Activated CD8-positive, alpha-beta T cell treated with anti-CD3 and anti-CD28 coated beads, Interleukin-2, amount 10 ng/mL, durations not matched to agents 7 days and 5 days (primary cell): ENCODE data around the gene STEAP1B. TPM values are rescaled to one million over a fixed set of nuclear protein-coding genes. Genes with fewer than 3 reads are reported as not detected.
A peak's percentile ranks its signal among the peaks of the same experiment; 100 is the strongest.

Source experiments
- ATAC-seq: fragments of 150-1000 bp; cut with Tn5 transposase; one replicate; pipeline ENCODE4 v1.10.0; 2021; ENCODE audit warnings: moderate library complexity
- CTCF ChIA-PET: fragments of 350-600 bp; sonication (Branson Sonifier 250); formaldehyde crosslinking; loops from one replicate; lab custom pipeline; 2021; ENCODE audit warnings: antibody characterized with exemption; lab: Charles Lee
- POLR2A ChIA-PET: fragments of 350-600 bp; sonication (Branson Sonifier 250); formaldehyde crosslinking; loops from one replicate; lab custom pipeline; 2021; ENCODE audit warnings: antibody characterized with exemption; lab: Charles Lee
- DNase-seq: peaks from one replicate; pipeline ENCODE4 v3.0.0-alpha.2; 2020
- H3K27ac Mint-ChIP-seq: one replicate; pipeline ENCODE4 v1.8.0; 2021; ENCODE audit warnings: mild to moderate bottlenecking, mixed read lengths
- H3K27me3 Mint-ChIP-seq: one replicate; pipeline ENCODE4 v1.8.0; 2021; ENCODE audit warnings: low read depth, mixed read lengths
- H3K36me3 Mint-ChIP-seq: one replicate; pipeline ENCODE4 v1.8.0; 2021; ENCODE audit warnings: low read depth, mixed read lengths
- H3K4me1 Mint-ChIP-seq: one replicate; pipeline ENCODE4 v1.8.0; 2021; ENCODE audit warnings: low read depth, mixed read lengths
- H3K4me3 Mint-ChIP-seq: one replicate; pipeline ENCODE4 v1.8.0; 2021; ENCODE audit warnings: mild to moderate bottlenecking, mixed read lengths
- H3K9me3 Mint-ChIP-seq: one replicate; pipeline ENCODE4 v1.8.0; 2022; ENCODE audit warnings: mixed read lengths; ENCODE audit not compliant: insufficient read depth
- total RNA-seq, 2 experiments: library from RNA; stranded (reverse); gene quantifications; one replicate each; pipeline ENCODE4 v1.2.3, GENCODE V29; 2021

The STEAP1B gene
- total RNA-seq, 2 experiments from 2014 or later: not detected

DNA sequence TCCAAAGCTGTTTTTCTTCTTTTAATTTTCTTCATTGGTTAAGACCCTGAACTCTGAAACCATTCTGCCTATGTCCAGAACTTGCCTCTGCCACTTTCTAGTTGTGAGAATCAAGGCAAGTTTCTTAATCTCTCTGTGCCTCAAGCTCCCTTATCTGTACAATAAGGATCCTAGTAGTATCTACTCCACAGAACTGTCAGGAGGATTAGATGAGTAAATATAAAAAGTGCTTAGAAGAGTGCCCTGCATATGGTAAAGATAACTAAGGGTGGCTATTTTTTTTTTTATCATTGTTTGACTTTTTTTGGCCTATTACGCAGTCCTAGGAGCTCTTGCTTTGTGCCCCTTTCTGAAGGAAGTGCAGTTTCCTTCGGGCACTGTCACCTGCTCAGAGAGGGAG is 96.6 kb downstream of the STEAP1B start:
- POLR2A ChIA-PET: no interaction called here
- peaks cover 5% of the 10 kb centered on the region for H3K36me3 Mint-ChIP-seq
- no peaks in the 10 kb centered on the region for H3K9me3 Mint-ChIP-seq
- no peak overlapping the region for H3K4me3 Mint-ChIP-seq
- DNase-seq (no peak), ATAC-seq (no peak)
- peaks cover 21% of the 10 kb centered on the region for H3K4me1 Mint-ChIP-seq
- CTCF ChIA-PET: no interaction called here
- H3K27ac Mint-ChIP-seq: peak overlapping the region; percentile 11
- H3K27me3 Mint-ChIP-seq: peaks cover 4% of the 10 kb centered on the region

DNA sequence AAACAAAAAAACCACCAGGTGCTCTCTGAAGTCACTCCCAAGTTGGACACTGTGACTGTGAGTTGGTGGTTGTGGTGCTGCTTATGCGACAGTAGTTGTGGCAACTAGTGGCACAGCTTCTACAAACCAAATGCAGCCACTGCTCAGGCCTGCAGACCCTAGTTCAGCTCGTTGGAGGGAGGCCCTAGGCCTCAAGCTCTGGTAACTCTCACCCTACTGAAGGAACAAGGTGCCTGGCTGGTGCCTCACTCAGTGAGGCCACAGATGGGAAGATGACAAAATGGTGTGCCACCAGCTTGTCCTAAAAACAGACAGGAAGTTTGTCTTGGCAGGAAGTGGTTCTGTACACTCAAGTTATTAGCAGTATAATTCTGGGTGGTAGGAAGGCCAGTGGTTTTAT is 97.7 kb downstream of the STEAP1B start:
- peaks cover 21% of the 10 kb centered on the region for H3K4me1 Mint-ChIP-seq
- ChIA-PET CTCF (interaction anchor here (0.6 to 0.8 kb wide), 2 partner anchors 38 to 292 kb away, joined by 3 read pairs; no protein-coding TSS in a partner anchor), POLR2A (interaction anchor here (0.5 to 0.6 kb wide), 2 partner anchors 12 to 285 kb away, joined by 3 to 7 read pairs; no protein-coding TSS in a partner anchor)
- H3K9me3 Mint-ChIP-seq: no peaks in the 10 kb centered on the region
- DNase-seq (peak; percentile 39), ATAC-seq (peak; percentile 53)
- H3K27me3 Mint-ChIP-seq: peaks cover 4% of the 10 kb centered on the region
- H3K4me3 Mint-ChIP-seq: no peak overlapping the region
- peaks cover 5% of the 10 kb centered on the region for H3K36me3 Mint-ChIP-seq
- H3K27ac Mint-ChIP-seq: peak overlapping the region; percentile 82

DNA sequence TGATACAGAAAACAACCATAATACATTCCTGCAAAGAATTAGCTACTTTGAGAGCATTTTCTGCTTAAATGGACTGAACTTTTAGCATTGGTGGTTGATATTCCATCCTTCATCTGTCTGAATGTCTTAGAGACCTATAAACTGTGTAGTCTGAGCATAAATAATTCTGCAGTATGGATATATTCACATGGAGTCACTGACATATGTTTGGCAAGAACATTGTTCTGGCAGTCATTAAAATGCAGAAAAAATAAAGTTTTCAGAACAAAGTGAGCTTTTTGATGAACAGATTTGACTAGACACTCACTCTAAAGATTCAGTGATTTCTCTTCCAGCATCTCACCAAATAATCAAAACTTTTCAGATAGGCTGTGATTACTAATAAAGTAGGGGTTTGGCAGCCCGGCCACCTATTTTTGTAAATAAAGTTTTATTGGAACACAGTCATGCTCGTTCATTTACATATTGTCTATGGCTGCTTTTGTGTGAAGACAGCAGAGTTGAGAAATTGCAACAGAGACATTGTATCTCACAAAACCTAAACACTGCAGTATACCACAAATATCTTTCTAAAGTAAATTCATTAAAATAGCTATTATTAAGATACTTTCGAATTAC is 98.9 kb downstream of the STEAP1B start:
- H3K4me3 Mint-ChIP-seq: no peak overlapping the region
- no peak for ATAC-seq
- CTCF ChIA-PET: interaction anchor here (0.8 kb wide), 1 partner anchor 291 kb away, joined by 3 read pairs; no protein-coding TSS in a partner anchor

DNA sequence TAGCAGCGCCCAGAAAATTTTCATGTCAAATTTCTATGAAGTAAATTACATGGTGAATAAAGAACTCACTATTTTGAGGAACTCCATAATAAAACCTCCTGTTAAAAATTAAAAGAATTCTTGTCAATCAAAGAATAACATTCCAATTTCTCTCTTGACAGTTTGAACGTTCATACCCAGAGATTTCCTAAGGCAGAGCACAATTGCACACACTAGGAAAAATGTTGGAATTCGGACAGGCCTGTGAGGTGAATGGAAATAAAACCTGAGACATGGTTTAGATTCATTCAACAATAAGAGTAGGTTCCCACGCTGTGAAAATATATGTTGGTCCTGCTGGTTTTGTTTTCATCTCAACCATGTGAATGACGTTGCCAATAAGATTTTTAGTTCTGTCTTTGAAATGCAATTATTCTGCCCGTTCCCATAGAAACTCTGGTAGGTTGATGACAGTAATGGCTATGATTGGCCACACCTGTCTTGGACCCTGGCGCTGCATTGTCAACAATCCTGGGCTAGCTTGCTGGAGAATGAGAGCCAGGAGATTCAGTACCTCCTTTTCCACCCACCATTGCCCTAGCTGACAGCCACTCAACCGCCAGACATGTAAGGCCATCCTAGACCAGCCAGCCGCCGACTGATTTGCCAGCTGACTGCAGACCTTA is 99.7 kb downstream of the STEAP1B start:
- POLR2A ChIA-PET: no interaction called here
- ATAC-seq (no peak), DNase-seq (no peak)
- Mint-ChIP-seq H3K27ac (no peak overlapping the region), H3K4me3 (no peak overlapping the region), H3K9me3 (no peaks in the 10 kb centered on the region), H3K4me1 (peaks cover 21% of the 10 kb centered on the region), H3K36me3 (peaks cover 5% of the 10 kb centered on the region), H3K27me3 (peaks cover 6% of the 10 kb centered on the region)
- CTCF ChIA-PET: no interaction called here

More for the DNA sequence above, 98.9 kb downstream of the STEAP1B start:
- POLR2A ChIA-PET: no interaction called here
- no peak for DNase-seq
- no peak overlapping the region for H3K27ac Mint-ChIP-seq
- H3K4me1 Mint-ChIP-seq: peaks cover 21% of the 10 kb centered on the region
- no peaks in the 10 kb centered on the region for H3K9me3 Mint-ChIP-seq
- peaks cover 5% of the 10 kb centered on the region for H3K36me3 Mint-ChIP-seq
- H3K27me3 Mint-ChIP-seq: peaks cover 6% of the 10 kb centered on the region

DNA sequence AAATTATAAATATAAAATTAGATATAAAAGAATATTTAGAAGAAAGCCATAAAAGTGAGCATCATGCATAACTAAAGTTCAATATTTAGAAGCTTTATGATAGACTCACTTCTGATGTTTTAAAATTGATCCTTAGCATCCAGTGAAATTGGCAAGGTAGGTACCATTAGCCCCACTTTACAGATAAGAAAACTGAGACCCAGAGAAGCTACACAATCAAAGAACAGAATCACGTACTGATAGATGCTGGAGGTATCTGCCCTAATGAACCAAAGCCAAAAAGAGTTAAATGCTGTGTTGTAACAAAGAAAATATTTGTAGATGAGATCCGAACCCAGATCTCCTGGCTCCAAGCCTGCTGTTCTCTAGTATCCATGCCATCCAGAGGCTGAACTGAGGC is 100.4 kb downstream of the STEAP1B start:
- POLR2A ChIA-PET: no interaction called here
- CTCF ChIA-PET: no interaction called here
- no peak overlapping the region for H3K4me3 Mint-ChIP-seq
- peaks cover 6% of the 10 kb centered on the region for H3K27me3 Mint-ChIP-seq
- H3K36me3 Mint-ChIP-seq: peaks cover 5% of the 10 kb centered on the region
- H3K27ac Mint-ChIP-seq: no peak overlapping the region
- no peak for ATAC-seq
- peaks cover 21% of the 10 kb centered on the region for H3K4me1 Mint-ChIP-seq
- H3K9me3 Mint-ChIP-seq: no peaks in the 10 kb centered on the region
- DNase-seq: no peak

DNA sequence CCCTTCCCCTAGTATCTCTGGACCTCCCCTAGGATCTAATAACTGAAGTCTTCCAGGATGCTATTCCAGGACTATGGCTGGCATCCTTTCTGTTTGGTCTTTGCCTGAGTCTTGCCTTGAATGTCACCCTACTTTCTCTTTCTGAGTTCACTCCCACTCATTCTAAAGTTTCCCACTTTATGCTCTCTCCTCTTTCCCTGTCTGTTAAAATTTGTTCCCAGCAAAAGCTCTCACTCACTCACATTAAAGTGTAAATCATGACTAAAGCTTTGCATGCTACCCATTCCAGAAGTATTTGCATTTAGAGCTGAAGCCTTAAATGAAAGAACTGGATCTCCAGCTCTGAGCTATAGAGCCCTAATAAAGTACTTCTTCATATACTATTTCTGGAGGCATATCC is 100.9 kb downstream of the STEAP1B start:
- CTCF ChIA-PET: no interaction called here
- H3K27ac Mint-ChIP-seq: no peak overlapping the region
- POLR2A ChIA-PET: no interaction called here
- H3K9me3 Mint-ChIP-seq: no peaks in the 10 kb centered on the region
- peaks cover 5% of the 10 kb centered on the region for H3K36me3 Mint-ChIP-seq
- H3K4me3 Mint-ChIP-seq: no peak overlapping the region
- DNase-seq: no peak
- peaks cover 21% of the 10 kb centered on the region for H3K4me1 Mint-ChIP-seq
- ATAC-seq: no peak
- peaks cover 6% of the 10 kb centered on the region for H3K27me3 Mint-ChIP-seq

DNA sequence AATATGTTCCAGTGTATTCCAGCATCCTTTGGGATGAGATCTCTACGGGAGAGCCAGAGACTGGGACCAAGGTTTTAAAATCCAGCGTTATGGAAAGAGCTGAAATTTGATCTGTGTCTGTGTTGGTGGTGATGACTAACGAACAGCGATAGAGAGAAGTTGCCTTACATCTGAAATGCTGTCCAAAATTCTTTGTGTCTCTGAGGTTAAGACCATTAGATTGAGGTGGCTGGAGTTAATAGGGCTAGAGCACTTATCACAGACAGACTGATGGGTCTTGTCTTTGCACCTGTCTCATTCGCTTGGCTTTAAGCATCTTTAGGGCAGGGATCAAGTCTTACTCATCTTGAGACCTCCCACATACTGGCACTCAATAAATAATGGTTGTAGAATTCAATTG is 102.0 kb downstream of the STEAP1B start:
- no peak for ATAC-seq
- no peak overlapping the region for H3K4me3 Mint-ChIP-seq
- H3K36me3 Mint-ChIP-seq: peaks cover 5% of the 10 kb centered on the region
- no peak for DNase-seq
- ChIA-PET CTCF (no interaction called here), POLR2A (no interaction called here)
- peaks cover 6% of the 10 kb centered on the region for H3K27me3 Mint-ChIP-seq
- no peaks in the 10 kb centered on the region for H3K9me3 Mint-ChIP-seq
- H3K27ac Mint-ChIP-seq: no peak overlapping the region
- H3K4me1 Mint-ChIP-seq: peaks cover 14% of the 10 kb centered on the region

DNA sequence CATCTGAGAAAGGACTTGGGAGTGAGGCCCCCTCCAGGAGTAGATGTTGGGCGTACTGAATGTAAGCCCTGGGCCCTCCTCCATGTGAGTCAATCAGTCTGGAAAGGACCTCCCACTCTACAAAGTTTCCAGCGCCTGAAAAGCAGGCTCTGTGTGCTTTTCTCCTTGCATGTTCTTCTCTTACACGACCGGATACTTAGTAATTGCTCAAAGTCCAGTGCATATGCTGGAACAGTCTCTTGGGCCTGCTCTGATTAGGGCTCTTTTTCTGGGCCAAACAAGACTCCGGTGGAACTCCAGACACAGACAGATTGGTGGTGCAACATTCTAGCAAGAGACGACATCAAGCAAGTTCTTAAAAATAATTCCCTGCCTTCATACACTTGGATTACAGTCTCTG is 104.8 kb downstream of the STEAP1B start:
- ChIA-PET POLR2A (no interaction called here), CTCF (no interaction called here)
- Mint-ChIP-seq H3K4me1 (peaks cover 6% of the 10 kb centered on the region), H3K9me3 (no peaks in the 10 kb centered on the region), H3K27me3 (peaks cover 5% of the 10 kb centered on the region), H3K4me3 (no peak overlapping the region), H3K27ac (no peak overlapping the region), H3K36me3 (no peaks in the 10 kb centered on the region)
- DNase-seq: no peak
- ATAC-seq: no peak

DNA sequence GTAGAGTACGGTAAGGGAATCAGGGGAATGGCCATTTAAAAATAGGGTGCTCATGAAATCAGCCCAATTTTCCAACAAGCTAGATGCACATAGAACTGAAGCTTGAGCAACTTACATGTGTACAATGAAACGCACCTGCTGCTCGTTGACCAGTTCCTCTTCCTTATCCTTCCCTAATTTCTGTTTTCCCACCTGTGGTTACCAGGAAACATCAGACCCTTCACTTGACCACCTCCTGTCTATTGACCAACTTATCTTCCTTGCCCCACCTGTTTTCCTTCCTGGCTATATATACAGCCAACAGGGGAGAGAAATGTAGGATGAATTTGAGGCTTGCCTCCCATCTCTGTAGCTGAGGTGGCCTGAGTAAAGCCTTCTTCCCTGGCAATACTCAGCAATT is 105.2 kb downstream of the STEAP1B start:
- CTCF ChIA-PET: no interaction called here
- POLR2A ChIA-PET: no interaction called here
- peaks cover 5% of the 10 kb centered on the region for H3K27me3 Mint-ChIP-seq
- no peaks in the 10 kb centered on the region for H3K36me3 Mint-ChIP-seq
- H3K4me1 Mint-ChIP-seq: peaks cover 6% of the 10 kb centered on the region
- H3K9me3 Mint-ChIP-seq: no peaks in the 10 kb centered on the region
- no peak overlapping the region for H3K4me3 Mint-ChIP-seq
- DNase-seq: no peak
- ATAC-seq: no peak
- no peak overlapping the region for H3K27ac Mint-ChIP-seq

DNA sequence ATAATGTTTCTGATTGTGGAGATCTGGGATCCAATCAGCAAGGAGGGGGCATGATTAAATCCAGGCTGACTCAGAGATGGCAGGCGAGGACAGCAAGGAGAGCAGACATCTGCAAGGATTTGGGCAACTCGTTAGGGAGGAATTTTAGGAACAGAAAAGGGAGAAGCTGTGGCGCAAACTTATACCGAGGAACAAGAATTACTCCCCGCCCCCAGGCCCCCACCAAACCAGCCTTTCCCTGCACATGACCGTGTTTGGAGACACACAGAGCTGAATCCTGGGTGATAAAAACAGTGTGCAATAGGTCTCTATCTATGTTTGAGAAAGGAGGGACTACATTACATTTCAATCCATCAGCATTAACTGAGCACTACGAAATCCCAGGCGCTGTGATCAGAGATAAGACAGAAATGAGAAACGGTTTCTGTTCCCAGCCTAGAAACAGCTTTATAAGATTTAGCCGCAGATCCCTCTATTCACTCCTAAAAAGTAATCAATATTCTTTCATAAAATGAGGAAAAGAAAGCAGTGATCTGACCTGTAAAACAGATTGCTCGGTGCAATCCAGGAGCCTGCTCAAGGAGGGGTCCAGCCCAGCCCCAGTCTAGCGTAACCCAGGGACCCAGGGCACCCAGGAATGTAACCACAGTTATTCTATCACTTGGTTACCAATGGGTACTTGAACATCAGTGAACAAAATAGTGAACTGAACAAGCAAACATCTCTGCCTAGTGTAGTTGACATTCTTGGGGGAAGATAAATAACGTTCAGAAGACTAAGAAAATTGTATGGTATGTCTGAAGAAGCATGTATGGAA is 105.9 kb downstream of the STEAP1B start:
- H3K27ac Mint-ChIP-seq: no peak overlapping the region
- CTCF ChIA-PET: no interaction called here
- POLR2A ChIA-PET: no interaction called here
- DNase-seq (no peak), ATAC-seq (no peak)
- peaks cover 5% of the 10 kb centered on the region for H3K27me3 Mint-ChIP-seq
- H3K36me3 Mint-ChIP-seq: no peaks in the 10 kb centered on the region
- no peak overlapping the region for H3K4me3 Mint-ChIP-seq
- H3K4me1 Mint-ChIP-seq: peaks cover 6% of the 10 kb centered on the region
- H3K9me3 Mint-ChIP-seq: no peaks in the 10 kb centered on the region

DNA sequence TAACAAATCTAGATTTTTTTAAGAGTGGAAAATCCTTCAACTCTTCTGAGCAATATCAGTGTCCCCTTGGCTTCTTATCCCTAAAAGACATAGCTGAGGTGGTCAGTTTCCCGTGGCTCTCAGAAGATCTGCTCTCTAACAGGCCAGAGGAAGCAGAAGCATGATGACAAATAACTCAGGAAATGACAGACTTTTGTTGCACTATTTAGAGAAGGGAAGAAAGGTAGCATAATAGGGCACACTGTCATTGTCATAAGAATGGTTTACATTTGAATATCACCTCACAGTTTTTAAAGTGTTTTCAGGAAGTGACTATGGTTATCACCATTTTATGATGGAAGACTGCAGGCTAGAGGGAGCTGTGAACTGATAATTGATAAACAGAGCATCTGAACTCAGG is 109.5 kb downstream of the STEAP1B start:
- no peak overlapping the region for H3K4me3 Mint-ChIP-seq
- POLR2A ChIA-PET: interaction anchor here (0.7 kb wide), 1 partner anchor 12 kb away, joined by 3 read pairs; no protein-coding TSS in a partner anchor
- ATAC-seq: no peak

DNA sequence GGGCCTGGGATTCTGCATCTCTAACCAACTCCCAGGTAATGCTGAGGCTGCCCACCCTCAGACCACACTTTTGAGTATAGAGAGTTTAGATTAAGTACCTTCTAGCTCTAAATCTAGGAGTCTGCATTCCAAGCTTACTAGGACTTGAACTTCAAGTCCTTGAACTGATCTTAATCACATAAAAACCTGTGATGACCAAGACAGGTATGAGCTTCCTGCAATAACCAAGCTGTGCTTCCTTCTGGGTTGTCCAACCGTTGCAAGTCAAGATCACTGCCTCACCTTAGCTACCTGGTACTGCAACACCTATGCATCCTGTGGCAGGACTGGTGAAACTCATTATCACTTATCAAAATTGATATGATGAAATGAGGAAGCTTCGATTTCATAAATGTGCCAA is 110.1 kb downstream of the STEAP1B start:
- POLR2A ChIA-PET: interaction anchor here (0.7 to 0.8 kb wide), 2 partner anchors 12 to 27 kb away, joined by 3 read pairs; no protein-coding TSS in a partner anchor
- Mint-ChIP-seq H3K36me3 (no peaks in the 10 kb centered on the region), H3K9me3 (no peaks in the 10 kb centered on the region), H3K27me3 (peaks cover 6% of the 10 kb centered on the region), H3K4me3 (no peak overlapping the region), H3K27ac (no peak overlapping the region), H3K4me1 (peaks cover 6% of the 10 kb centered on the region)
- DNase-seq: no peak
- CTCF ChIA-PET: no interaction called here
- ATAC-seq: no peak

More for the DNA sequence above, 109.5 kb downstream of the STEAP1B start:
- Mint-ChIP-seq H3K27ac (no peak overlapping the region), H3K27me3 (peaks cover 4% of the 10 kb centered on the region), H3K36me3 (no peaks in the 10 kb centered on the region), H3K9me3 (no peaks in the 10 kb centered on the region), H3K4me1 (peaks cover 6% of the 10 kb centered on the region)
- CTCF ChIA-PET: no interaction called here
- no peak for DNase-seq
